ENCODE results near the gene SLC25A21.

The SLC25A21 gene

DNA sequence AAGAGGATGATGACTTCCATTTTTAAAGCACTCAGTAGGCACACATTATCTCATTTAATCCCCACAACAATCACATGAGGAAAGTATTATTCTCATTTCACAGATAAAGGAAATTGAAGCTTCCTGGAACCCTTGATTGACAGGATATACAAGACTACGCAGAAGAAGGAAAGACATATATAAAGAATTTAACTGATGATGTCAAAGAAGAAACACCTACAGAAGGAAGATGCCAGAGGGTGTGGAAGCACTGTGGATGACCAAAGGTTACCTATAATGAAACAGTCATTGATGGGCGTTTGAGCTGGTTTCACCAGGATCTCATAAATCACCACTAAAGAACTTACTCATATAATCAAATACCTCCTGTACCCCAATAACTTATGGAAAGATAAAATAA is 197.4 kb downstream of the SLC25A21 start:
- H3K27me3 ChIP-seq (ENCODE audit: control insufficient read depth in 1 of 2, insufficient read depth in 2 of 2, low read length in 2 of 2) = no peaks in the 10 kb centered on the region
- no peak overlapping the region for H3K9ac ChIP-seq (ENCODE audit: low read length)

DNA sequence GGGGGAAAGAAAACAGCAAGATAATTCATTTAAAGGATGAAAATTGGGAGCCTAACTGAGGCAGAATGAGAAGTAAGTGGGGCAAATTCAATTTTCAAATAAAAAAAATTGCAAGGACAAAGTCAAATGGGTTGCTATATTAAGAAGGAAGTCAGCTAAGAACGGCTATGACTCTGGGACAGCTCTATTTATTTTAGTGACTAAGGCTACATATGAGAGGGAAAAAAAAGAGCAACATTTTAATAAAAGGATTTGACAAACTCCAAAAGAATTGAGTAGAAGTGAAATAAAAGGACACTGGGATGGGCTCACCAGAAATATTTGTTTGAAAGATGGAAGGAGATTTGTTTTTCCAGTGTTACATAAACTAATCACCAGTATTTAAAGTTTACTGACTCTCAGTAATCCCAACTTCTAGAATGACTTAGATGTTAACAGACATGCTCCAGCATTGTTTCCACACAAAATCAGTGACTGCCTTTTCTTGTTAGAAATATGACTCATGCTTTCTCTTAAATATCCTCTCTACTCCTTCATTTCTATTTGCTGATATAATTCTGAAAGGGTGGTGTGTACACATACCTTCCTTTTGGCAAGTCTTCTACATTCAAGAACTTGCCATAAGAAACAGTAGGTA is 198.5 kb downstream of the SLC25A21 start:
- H3K9ac ChIP-seq (ENCODE audit: low read length) = no peak overlapping the region
- no peaks in the 10 kb centered on the region for H3K36me3 ChIP-seq (ENCODE audit: insufficient read depth, low read length)
- H3K27ac ChIP-seq (ENCODE audit: low read depth, low read length) = no peak overlapping the region
- no peaks in the 10 kb centered on the region for H3K4me1 ChIP-seq (ENCODE audit: insufficient read depth, low read length)
- no peaks in the 10 kb centered on the region for H3K9me3 ChIP-seq (ENCODE audit: low read length)
- H3K27me3 ChIP-seq (ENCODE audit: control insufficient read depth in 1 of 2, insufficient read depth in 2 of 2, low read length in 2 of 2) = no peaks in the 10 kb centered on the region
- H3K4me3 ChIP-seq (ENCODE audit: low read depth in 1 of 2, low read length in 2 of 2) = no peak overlapping the region

More for the DNA sequence above, 197.4 kb downstream of the SLC25A21 start:
- Histone ChIP-seq H3K27ac (ENCODE audit: low read depth, low read length) (no peak overlapping the region), H3K36me3 (ENCODE audit: insufficient read depth, low read length) (no peaks in the 10 kb centered on the region), H3K4me3 (ENCODE audit: low read depth in 1 of 2, low read length in 2 of 2) (no peak overlapping the region), H3K9me3 (ENCODE audit: low read length) (no peaks in the 10 kb centered on the region), H3K4me1 (ENCODE audit: insufficient read depth, low read length) (no peaks in the 10 kb centered on the region)

DNA sequence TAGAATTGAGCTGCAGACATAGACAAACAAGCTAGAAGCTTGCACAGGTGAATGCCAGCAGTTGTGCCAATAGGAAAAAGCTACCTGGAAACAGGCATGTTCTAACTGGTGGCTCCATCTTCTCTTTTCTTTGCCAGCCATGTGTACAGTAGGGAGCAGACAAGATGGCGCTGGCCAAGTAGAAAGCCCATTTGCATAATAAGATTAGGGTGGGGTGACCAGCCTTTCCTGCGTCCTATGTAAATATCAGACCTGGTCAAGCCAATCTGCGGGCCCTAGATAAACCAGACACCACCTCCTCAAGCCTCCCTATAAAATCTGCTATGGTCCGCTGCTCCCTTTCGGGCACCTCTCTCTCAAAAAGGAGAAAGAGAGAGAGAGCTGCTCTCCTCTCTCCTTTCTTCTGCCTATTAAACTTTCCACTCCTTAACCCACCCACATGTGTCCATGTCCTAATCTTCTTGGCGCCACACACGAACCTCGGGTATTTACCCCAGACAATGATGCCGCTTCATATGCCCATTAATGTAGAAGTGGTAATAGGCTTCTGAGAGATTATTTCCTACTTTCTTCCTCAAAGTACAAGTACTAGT is 201.0 kb downstream of the SLC25A21 start:
- Histone ChIP-seq H3K9me3 (ENCODE audit: low read length) (no peaks in the 10 kb centered on the region), H3K36me3 (ENCODE audit: insufficient read depth, low read length) (no peaks in the 10 kb centered on the region), H3K27ac (ENCODE audit: low read depth, low read length) (no peak overlapping the region), H3K4me1 (ENCODE audit: insufficient read depth, low read length) (no peaks in the 10 kb centered on the region), H3K27me3 (ENCODE audit: control insufficient read depth in 1 of 2, insufficient read depth in 2 of 2, low read length in 2 of 2) (no peaks in the 10 kb centered on the region), H3K4me3 (ENCODE audit: low read depth in 1 of 2, low read length in 2 of 2) (no peak overlapping the region), H3K9ac (ENCODE audit: low read length) (no peak overlapping the region)

DNA sequence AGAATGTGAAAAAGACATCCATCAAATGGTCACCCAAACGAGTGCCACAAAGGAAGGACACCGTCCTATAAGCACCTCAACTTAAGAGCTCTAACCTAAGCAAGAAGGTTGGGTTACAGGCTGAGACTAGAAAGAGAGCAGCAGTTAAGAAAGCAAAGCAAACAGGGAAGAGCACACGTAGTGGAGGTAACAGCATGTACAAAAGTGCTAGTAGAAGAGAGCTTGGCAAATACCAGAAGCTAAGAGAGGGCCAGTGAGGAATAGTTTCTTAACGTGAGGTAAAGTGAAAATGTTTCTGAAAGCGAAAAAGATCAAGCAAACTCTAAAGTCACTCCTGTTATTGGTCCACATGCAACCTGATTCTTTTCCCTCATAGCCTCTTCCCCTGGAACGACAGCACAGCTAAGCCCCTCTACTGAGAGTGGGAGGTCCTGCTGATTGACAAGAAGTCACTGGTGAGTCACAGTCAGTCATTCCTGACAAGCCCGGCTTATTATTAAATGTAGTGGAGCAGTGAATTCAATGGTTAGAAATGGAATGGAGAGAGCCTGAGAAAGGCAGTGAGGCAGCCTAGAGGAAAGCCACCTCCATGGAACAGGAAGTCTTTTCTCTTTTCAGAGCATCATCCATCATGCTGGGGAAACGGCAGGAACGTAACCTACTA is 204.4 kb downstream of the SLC25A21 start:
- Histone ChIP-seq H3K27ac (ENCODE audit: low read depth, low read length) (no peak overlapping the region), H3K4me3 (ENCODE audit: low read depth in 1 of 2, low read length in 2 of 2) (no peak overlapping the region), H3K27me3 (ENCODE audit: control insufficient read depth in 1 of 2, insufficient read depth in 2 of 2, low read length in 2 of 2) (no peaks in the 10 kb centered on the region), H3K36me3 (ENCODE audit: insufficient read depth, low read length) (no peaks in the 10 kb centered on the region), H3K9ac (ENCODE audit: low read length) (no peak overlapping the region), H3K9me3 (ENCODE audit: low read length) (no peaks in the 10 kb centered on the region), H3K4me1 (ENCODE audit: insufficient read depth, low read length) (no peaks in the 10 kb centered on the region)

DNA sequence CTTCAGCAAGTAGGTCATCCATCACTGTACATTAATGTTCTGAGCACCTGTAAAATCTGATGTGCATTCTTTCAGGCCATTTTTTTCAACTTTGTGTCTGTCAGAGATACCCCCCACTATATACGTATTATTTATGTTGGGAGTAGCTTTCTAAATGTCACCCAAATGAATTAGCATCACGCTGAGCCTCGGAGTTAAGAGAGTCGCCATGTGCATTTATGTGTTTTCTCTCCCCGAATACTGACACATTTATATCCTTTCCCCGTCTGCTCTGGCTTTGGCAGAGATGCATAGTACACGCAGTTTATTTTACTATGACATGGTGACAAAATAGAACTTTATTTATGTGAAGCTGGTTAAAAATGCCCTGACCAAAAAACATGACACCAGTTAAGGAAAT is 216.4 kb downstream of the SLC25A21 start:
- Histone ChIP-seq H3K36me3 (ENCODE audit: insufficient read depth, low read length) (no peaks in the 10 kb centered on the region), H3K4me1 (ENCODE audit: insufficient read depth, low read length) (no peaks in the 10 kb centered on the region), H3K27ac (ENCODE audit: low read depth, low read length) (no peak overlapping the region), H3K4me3 (ENCODE audit: low read depth in 1 of 2, low read length in 2 of 2) (no peak overlapping the region), H3K9ac (ENCODE audit: low read length) (no peak overlapping the region), H3K27me3 (ENCODE audit: control insufficient read depth in 1 of 2, insufficient read depth in 2 of 2, low read length in 2 of 2) (no peaks in the 10 kb centered on the region), H3K9me3 (ENCODE audit: low read length) (no peaks in the 10 kb centered on the region)

DNA sequence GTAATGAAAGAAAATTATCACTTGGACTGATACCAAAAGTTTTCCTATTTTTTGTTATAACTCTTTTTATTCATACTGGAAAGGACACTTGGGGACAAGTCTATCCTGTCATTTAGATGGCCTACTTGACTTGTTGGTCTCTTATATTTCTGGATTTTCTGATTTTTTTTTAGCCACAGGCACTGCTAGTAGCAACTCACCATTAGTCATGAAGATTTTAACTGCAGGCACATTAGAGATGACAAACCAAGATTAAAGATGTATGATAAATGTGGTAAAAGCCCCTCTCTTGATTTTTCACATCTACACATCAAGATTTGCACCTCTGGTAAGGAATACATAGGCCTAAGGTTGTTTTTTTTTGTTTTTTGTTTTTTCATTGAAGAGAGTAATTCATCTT is 217.0 kb downstream of the SLC25A21 start:
- Histone ChIP-seq H3K4me1 (ENCODE audit: insufficient read depth, low read length) (no peaks in the 10 kb centered on the region), H3K27me3 (ENCODE audit: control insufficient read depth in 1 of 2, insufficient read depth in 2 of 2, low read length in 2 of 2) (no peaks in the 10 kb centered on the region), H3K4me3 (ENCODE audit: low read depth in 1 of 2, low read length in 2 of 2) (no peak overlapping the region), H3K9ac (ENCODE audit: low read length) (no peak overlapping the region), H3K36me3 (ENCODE audit: insufficient read depth, low read length) (no peaks in the 10 kb centered on the region), H3K9me3 (ENCODE audit: low read length) (no peaks in the 10 kb centered on the region), H3K27ac (ENCODE audit: low read depth, low read length) (no peak overlapping the region)

DNA sequence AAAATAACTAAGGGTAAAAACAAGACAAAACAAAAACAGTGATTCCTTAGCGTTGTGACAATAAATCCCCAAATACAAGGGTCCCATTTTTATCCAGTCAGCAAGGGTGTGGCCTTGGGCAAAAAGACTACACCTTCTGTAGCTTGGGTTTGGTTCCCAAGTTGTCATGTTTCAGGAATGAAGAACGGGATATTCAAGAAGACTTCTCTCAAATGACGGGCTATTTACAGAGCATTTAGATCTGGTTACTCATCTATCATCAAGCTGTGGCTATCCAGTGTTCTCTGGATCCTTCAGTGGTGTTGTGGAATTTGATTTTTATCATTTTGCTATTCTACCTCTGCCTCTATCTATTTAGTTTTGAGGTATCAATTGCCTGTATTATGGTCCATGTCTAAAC is 219.7 kb downstream of the SLC25A21 start:
- no peaks in the 10 kb centered on the region for H3K27me3 ChIP-seq (ENCODE audit: control insufficient read depth in 1 of 2, insufficient read depth in 2 of 2, low read length in 2 of 2)

DNA sequence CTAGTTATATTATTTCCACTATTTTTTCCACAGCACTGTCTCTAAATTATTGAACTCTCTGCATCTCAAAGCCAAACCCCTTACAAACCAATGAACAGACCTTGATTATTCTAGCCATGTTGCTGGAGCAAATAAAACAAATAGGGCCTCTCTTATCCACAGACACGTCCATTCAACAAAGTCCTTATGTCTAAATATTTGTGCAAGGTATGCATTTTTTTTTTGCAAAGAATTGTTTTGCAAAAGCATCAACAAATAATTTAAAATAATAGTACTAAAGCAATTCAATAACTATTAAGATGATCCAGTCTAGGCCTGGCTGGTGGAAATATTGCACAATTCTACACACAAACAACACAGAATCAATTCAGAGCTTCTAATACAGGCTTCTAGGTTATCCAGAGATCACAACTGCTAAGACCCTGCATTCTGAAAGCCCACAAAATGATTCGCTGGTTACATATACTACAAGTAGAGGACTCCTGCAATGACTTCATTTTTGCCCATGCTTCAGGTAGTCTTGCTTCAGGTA is 221.0 kb downstream of the SLC25A21 start:
- H3K4me1 ChIP-seq (ENCODE audit: insufficient read depth, low read length) = no peaks in the 10 kb centered on the region
- H3K9ac ChIP-seq (ENCODE audit: low read length) = no peak overlapping the region
- H3K4me3 ChIP-seq (ENCODE audit: low read depth in 1 of 2, low read length in 2 of 2) = no peak overlapping the region
- no peak overlapping the region for H3K27ac ChIP-seq (ENCODE audit: low read depth, low read length)
- H3K9me3 ChIP-seq (ENCODE audit: low read length) = no peaks in the 10 kb centered on the region
- H3K27me3 ChIP-seq (ENCODE audit: control insufficient read depth in 1 of 2, insufficient read depth in 2 of 2, low read length in 2 of 2) = no peaks in the 10 kb centered on the region
- no peaks in the 10 kb centered on the region for H3K36me3 ChIP-seq (ENCODE audit: insufficient read depth, low read length)

More for the DNA sequence above, 219.7 kb downstream of the SLC25A21 start:
- H3K36me3 ChIP-seq (ENCODE audit: insufficient read depth, low read length) = no peaks in the 10 kb centered on the region
- no peak overlapping the region for H3K9ac ChIP-seq (ENCODE audit: low read length)
- H3K9me3 ChIP-seq (ENCODE audit: low read length) = no peaks in the 10 kb centered on the region
- H3K4me1 ChIP-seq (ENCODE audit: insufficient read depth, low read length) = no peaks in the 10 kb centered on the region
- H3K27ac ChIP-seq (ENCODE audit: low read depth, low read length) = no peak overlapping the region
- H3K4me3 ChIP-seq (ENCODE audit: low read depth in 1 of 2, low read length in 2 of 2) = no peak overlapping the region

DNA sequence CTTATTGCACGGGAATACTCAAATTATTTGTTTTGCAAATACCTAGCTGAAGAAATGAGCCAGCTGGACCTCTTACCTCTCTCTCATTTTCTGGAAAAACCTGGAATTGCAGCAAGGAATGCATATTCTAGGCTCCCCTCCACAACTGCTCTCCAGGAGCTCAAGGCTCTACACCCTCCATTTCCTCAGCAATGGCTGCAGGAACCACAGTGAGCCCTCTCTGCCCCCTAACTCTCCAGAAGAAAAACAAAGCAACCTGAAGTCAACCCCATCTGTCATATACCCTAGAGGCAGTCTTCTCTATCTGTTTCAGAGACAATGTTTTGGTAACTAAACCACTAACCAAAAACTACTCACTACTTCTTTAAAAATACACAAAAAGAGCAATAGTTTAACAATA is 221.6 kb downstream of the SLC25A21 start:
- Histone ChIP-seq H3K4me1 (ENCODE audit: insufficient read depth, low read length) (no peaks in the 10 kb centered on the region), H3K4me3 (ENCODE audit: low read depth in 1 of 2, low read length in 2 of 2) (no peak overlapping the region), H3K9ac (ENCODE audit: low read length) (no peak overlapping the region), H3K36me3 (ENCODE audit: insufficient read depth, low read length) (no peaks in the 10 kb centered on the region), H3K9me3 (ENCODE audit: low read length) (no peaks in the 10 kb centered on the region), H3K27me3 (ENCODE audit: control insufficient read depth in 1 of 2, insufficient read depth in 2 of 2, low read length in 2 of 2) (no peaks in the 10 kb centered on the region), H3K27ac (ENCODE audit: low read depth, low read length) (no peak overlapping the region)

DNA sequence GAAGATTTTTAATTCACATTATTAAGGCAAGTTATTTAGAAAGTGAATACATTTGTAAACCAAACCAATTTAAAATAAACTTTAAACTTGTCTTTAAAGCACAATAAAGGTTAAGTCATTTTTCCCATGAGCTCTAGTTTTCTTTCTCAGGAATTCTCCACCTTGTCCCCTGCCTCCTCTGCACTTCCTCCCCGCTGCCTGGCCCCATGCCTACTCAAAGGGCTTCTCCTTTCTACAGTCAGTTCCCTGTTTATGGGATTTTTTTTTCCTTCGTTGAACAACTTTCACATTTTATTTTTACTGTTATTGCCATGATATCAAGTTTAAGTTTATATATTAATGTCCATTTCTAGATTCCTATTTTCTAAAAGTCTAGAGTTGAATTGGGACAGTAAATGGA is 223.0 kb downstream of the SLC25A21 start:
- Histone ChIP-seq H3K36me3 (ENCODE audit: insufficient read depth, low read length) (no peaks in the 10 kb centered on the region), H3K4me1 (ENCODE audit: insufficient read depth, low read length) (no peaks in the 10 kb centered on the region), H3K4me3 (ENCODE audit: low read depth in 1 of 2, low read length in 2 of 2) (no peak overlapping the region), H3K9ac (ENCODE audit: low read length) (no peak overlapping the region), H3K27ac (ENCODE audit: low read depth, low read length) (no peak overlapping the region), H3K27me3 (ENCODE audit: control insufficient read depth in 1 of 2, insufficient read depth in 2 of 2, low read length in 2 of 2) (no peaks in the 10 kb centered on the region), H3K9me3 (ENCODE audit: low read length) (no peaks in the 10 kb centered on the region)

DNA sequence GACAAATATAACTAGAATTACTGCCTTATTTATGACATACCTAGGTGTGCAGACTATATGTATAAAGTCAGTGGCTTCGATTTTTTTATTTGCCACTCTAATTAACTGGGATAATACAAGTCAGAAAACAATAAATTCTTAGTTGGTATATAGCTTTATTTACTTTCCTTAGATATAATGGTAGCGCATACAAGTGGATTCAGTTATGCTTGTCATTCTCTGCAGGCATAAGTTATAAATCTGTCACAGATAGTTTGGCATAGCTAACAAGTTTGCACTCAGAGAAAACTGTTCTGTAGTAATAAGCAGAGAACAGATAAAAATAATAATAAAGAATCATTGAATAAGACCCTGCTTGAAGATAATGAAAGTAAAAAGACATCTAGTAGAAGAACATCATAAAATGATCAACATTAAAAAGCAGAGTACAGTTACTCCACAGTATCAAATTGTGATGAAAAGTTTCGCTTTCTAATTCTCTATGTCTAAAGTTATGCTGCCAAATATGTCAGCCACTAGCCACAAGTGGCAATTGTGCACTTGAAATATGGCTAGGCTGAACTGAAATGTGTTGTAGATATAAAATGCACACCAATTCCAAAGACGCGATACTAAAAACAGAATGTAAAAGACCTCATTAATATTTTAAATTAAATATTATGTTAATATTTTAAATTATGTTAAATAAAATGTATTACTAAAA is 224.1 kb downstream of the SLC25A21 start:
- Histone ChIP-seq H3K9me3 (ENCODE audit: low read length) (no peaks in the 10 kb centered on the region), H3K27ac (ENCODE audit: low read depth, low read length) (no peak overlapping the region), H3K9ac (ENCODE audit: low read length) (no peak overlapping the region), H3K4me1 (ENCODE audit: insufficient read depth, low read length) (no peaks in the 10 kb centered on the region), H3K27me3 (ENCODE audit: control insufficient read depth in 1 of 2, insufficient read depth in 2 of 2, low read length in 2 of 2) (no peaks in the 10 kb centered on the region), H3K4me3 (ENCODE audit: low read depth in 1 of 2, low read length in 2 of 2) (no peak overlapping the region), H3K36me3 (ENCODE audit: insufficient read depth, low read length) (no peaks in the 10 kb centered on the region)
